Measurements from ENCODE around the gene MFSD2A.
A peak's percentile ranks its signal among the peaks of the same experiment; 100 is the strongest.

MFSD2A gene

GRCh38 chr1:39955547-39956539, 898 bp downstream of the MFSD2A start:
- peaks cover 32% of the 10 kb centered on the region for H3K4me1 ChIP-seq (ENCODE audit: control insufficient read depth, low read length)
- no peak overlapping the region for H3K27ac ChIP-seq (ENCODE audit: low read depth, low read length)
- peak overlapping the region; percentile 83 for H3K4me3 ChIP-seq (ENCODE audit: low read length)
- peaks cover 14% of the 10 kb centered on the region for H3F3A ChIP-seq (ENCODE audit: control insufficient read depth, insufficient read depth)
- H3K79me2 ChIP-seq (ENCODE audit: control insufficient read depth, low read length), result peaks cover 22% of the 10 kb centered on the region
- 0 out of 2 replicates have a peak, but pooled peaks cover 5% of the 10 kb centered on the region for H4K20me1 ChIP-seq (ENCODE audit: control insufficient read depth, insufficient read depth, low read depth, low read length)
- H3K36me3 ChIP-seq (ENCODE audit: control insufficient read depth, low read length), result peaks cover 17% of the 10 kb centered on the region
- no peaks in the 10 kb centered on the region for H3K27me3 ChIP-seq (ENCODE audit: control insufficient read depth, low read length)
- no peaks in the 10 kb centered on the region for H3K9me3 ChIP-seq (ENCODE audit: control insufficient read depth, insufficient read depth, low read length)
- peak overlapping the region; percentile 94 for H3K4me2 ChIP-seq (ENCODE audit: low read length)
- no peak for TF ChIP-seq CTCF (IDR thresholded peaks at IDR 0.05; ENCODE audit: low read depth, low read length, poor library complexity, severe bottlenecking)
- TF ChIP-seq EZH2phosphoT487 (IDR thresholded peaks at IDR 0.05; ENCODE audit: borderline replicate concordance, low read length), result no peak
- H3K9me2 ChIP-seq (replicated peaks; ENCODE audit: control insufficient read depth, low read length), result no peaks in the 10 kb centered on the region

- H3K79me2 ChIP-seq (ENCODE audit: control insufficient read depth, low read length), result peaks cover 24% of the 10 kb centered on the region
Measured at GRCh38 chr1:39957299-39958015, 2.5 kb downstream of the MFSD2A start.

More at GRCh38 chr1:39957299-39958015, 2.5 kb downstream of the MFSD2A start:
- Histone ChIP-seq H3K4me1 (ENCODE audit: control insufficient read depth, low read length) (peaks cover 40% of the 10 kb centered on the region), H3K27me3 (ENCODE audit: control insufficient read depth, low read length) (no peaks in the 10 kb centered on the region), H3K4me3 (ENCODE audit: low read length) (no peak overlapping the region), H3F3A (ENCODE audit: control insufficient read depth, insufficient read depth) (peaks cover 14% of the 10 kb centered on the region), H3K9me2 (replicated peaks; ENCODE audit: control insufficient read depth, low read length) (no peaks in the 10 kb centered on the region), H3K4me2 (ENCODE audit: low read length) (no peak overlapping the region), H3K9me3 (ENCODE audit: control insufficient read depth, insufficient read depth, low read length) (no peaks in the 10 kb centered on the region), H3K36me3 (ENCODE audit: control insufficient read depth, low read length) (peaks cover 27% of the 10 kb centered on the region), H4K20me1 (ENCODE audit: control insufficient read depth, insufficient read depth, low read depth, low read length) (0 out of 2 replicates have a peak, but pooled peaks cover 5% of the 10 kb centered on the region), H3K27ac (ENCODE audit: low read depth, low read length) (no peak overlapping the region)
- no peak for TF ChIP-seq EZH2phosphoT487 (IDR thresholded peaks at IDR 0.05; ENCODE audit: borderline replicate concordance, low read length)
- TF ChIP-seq CTCF (IDR thresholded peaks at IDR 0.05; ENCODE audit: low read depth, low read length, poor library complexity, severe bottlenecking), result no peak
